ENCODE results near the gene PHETA2.
"Not testable (repeated sequence)": the region's sequence is repeated elsewhere in the genome, so short reads cannot be mapped to it uniquely, and the experiment has no call there.

DNA sequence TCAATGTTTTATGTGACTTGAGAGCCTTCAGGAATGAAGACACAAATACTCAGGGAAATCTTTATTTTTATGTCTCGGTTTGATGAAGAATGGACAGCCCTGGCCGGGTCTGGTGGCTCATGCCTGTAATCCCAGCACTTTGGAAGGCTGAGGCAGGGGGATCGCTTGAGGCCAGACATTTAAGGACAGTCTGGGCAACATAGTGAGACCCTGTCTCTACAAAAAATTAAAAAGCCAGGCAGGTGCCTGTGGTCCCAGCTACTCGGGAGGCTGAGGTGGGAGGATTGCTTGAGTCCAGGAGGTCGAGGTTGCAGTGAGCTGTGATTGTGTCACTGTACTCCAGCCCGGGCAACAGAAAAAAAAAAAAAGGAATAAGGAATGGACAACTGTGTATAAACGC is 2.5 kb upstream of the PHETA2 start:
- TF ChIP-seq, protein P1, sequence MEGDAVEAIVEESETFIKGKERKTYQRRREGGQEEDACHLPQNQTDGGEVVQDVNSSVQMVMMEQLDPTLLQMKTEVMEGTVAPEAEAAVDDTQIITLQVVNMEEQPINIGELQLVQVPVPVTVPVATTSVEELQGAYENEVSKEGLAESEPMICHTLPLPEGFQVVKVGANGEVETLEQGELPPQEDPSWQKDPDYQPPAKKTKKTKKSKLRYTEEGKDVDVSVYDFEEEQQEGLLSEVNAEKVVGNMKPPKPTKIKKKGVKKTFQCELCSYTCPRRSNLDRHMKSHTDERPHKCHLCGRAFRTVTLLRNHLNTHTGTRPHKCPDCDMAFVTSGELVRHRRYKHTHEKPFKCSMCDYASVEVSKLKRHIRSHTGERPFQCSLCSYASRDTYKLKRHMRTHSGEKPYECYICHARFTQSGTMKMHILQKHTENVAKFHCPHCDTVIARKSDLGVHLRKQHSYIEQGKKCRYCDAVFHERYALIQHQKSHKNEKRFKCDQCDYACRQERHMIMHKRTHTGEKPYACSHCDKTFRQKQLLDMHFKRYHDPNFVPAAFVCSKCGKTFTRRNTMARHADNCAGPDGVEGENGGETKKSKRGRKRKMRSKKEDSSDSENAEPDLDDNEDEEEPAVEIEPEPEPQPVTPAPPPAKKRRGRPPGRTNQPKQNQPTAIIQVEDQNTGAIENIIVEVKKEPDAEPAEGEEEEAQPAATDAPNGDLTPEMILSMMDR (IDR thresholded peaks at IDR 0.05; ENCODE audit: low read depth, low read length): not testable (repeated sequence)
- TF ChIP-seq POLR2A (IDR thresholded peaks at IDR 0.05; ENCODE audit: extremely low read depth, insufficient read length): not testable (repeated sequence)
